Left renal pelvis (tissue), 4 donors: ENCODE results near the gene RBM20. TPM values are rescaled to one million over a fixed set of nuclear protein-coding genes. Genes with fewer than 3 reads are reported as not detected.
"Not testable (repeated sequence)": the region's sequence is repeated elsewhere in the genome, so short reads cannot be mapped to it uniquely, and the experiment has no call there.

Experiments
- DNase-seq, 4 donors: peaks; one replicate each; pipeline ENCODE4 v3.0.0-alpha.2; 2013; ENCODE audit warnings: low read depth in 4 of 4, low spot score in 3 of 4
- polyA plus RNA-seq, 4 donors: library from polyadenylated mRNA; unstranded; fragments of 120-200 nt; gene quantifications; one replicate each; pipeline ENCODE4 v1.2.1, GENCODE V29; 2013; ENCODE audit not compliant: insufficient read length in 4 of 4

The RBM20 gene
- polyA plus RNA-seq, 4 donors = 2.1 to 7.0 (median 5.1) TPM

- no peak for DNase-seq
Measured at GRCh38 chr10:110758128-110758765, 114.1 kb downstream of the RBM20 start.

GRCh38 chr10:110758898-110759297 lies 114.8 kb downstream of the RBM20 start:
- DNase-seq = no peak

- DNase-seq = no peak
Measured at GRCh38 chr10:110759523-110759922, 115.4 kb downstream of the RBM20 start.

- no peak for DNase-seq
Measured at GRCh38 chr10:110762109-110762848, 118.1 kb downstream of the RBM20 start.

- DNase-seq = no peak
Measured at GRCh38 chr10:110762849-110763211, 118.7 kb downstream of the RBM20 start.

GRCh38 chr10:110764378-110764777 lies 120.2 kb downstream of the RBM20 start:
- no peak for DNase-seq

- no peak for DNase-seq
Measured at GRCh38 chr10:110764793-110765512, 120.8 kb downstream of the RBM20 start.

GRCh38 chr10:110765513-110766319 lies 121.6 kb downstream of the RBM20 start:
- no peak for DNase-seq

- DNase-seq = not testable (repeated sequence)
Measured at GRCh38 chr10:110767601-110768000, 123.5 kb downstream of the RBM20 start.

GRCh38 chr10:110770243-110770642 lies 126.1 kb downstream of the RBM20 start:
- DNase-seq = no peak

GRCh38 chr10:110771486-110771885 lies 127.3 kb downstream of the RBM20 start:
- DNase-seq = no peak

GRCh38 chr10:110771991-110772390 lies 127.9 kb downstream of the RBM20 start:
- no peak for DNase-seq

- no peak for DNase-seq
Measured at GRCh38 chr10:110772454-110773025, 128.4 kb downstream of the RBM20 start.

- no peak for DNase-seq
Measured at GRCh38 chr10:110773693-110774068, 129.5 kb downstream of the RBM20 start.

- DNase-seq = no peak
Measured at GRCh38 chr10:110774069-110775019, 130.2 kb downstream of the RBM20 start.

GRCh38 chr10:110775020-110775375 lies 130.9 kb downstream of the RBM20 start:
- DNase-seq = no peak

GRCh38 chr10:110775406-110775805 lies 131.3 kb downstream of the RBM20 start:
- no peak for DNase-seq

GRCh38 chr10:110777017-110777416 lies 132.9 kb downstream of the RBM20 start:
- no peak for DNase-seq

GRCh38 chr10:110777661-110778060 lies 133.5 kb downstream of the RBM20 start:
- DNase-seq = no peak

GRCh38 chr10:110778211-110778610 lies 134.1 kb downstream of the RBM20 start:
- DNase-seq = no peak
